Measurements from ENCODE around the gene NTM. TPM values are rescaled to one million over a fixed set of nuclear protein-coding genes. Genes with fewer than 3 reads are reported as not detected.

Gene NTM
- total and polyA plus RNA-seq, 2 of the 8 experiments (the other 6 are each of a cell fraction or from before 2014, with no cell fraction given): 13.4 to 20.0 TPM

DNA sequence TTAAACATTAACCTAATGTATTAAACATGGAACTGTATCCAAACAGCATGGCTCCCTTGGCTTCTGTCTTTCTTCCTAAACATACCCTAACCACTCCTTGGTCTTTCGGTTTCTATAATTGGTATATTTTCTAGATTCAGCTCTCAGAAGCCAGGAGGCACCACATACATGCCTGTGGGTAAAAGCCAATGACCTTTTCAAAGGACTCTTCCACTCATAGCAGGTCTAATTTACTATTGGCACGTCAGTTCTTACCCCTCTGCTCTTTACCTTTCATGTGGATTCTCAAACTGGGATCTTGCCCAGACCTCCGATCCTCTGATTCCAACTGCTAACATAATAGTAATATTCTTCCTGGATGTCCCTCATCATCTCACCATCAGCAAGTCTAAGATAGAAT lies 835.1 kb downstream of the NTM start (continued):
- no peak for TF ChIP-seq MAFK (IDR thresholded peaks at IDR 0.05; ENCODE audit: low read depth, low read length)
